H1 (cell line): ENCODE measurements around the gene NAV3.

Experiments used
- CTCF ChIP-seq, 3 experiments: IDR thresholded peaks; 1 replicate in 2 of 3; 2 replicates in 1 of 3; pipeline versions ENCODE4 v1.5.1 to v1.6.1; 2011; ENCODE audit warnings: low read length in 3 of 3, mild to moderate bottlenecking in 3 of 3, inconsistent platforms in 2 of 3, low read depth in 1 of 3, moderate library complexity in 1 of 3; ENCODE audit not compliant: insufficient read depth in 1 of 3; ENCODE audit errors: control extremely low read depth in 1 of 3
- EP300 ChIP-seq, 2 experiments: IDR thresholded peaks; 1 replicate in 1 of 2; 2 replicates in 1 of 2; pipeline ENCODE4 v1.6.1; 2011 to 2012; ENCODE audit warnings: low read depth in 2 of 2, low read length in 2 of 2, mild to moderate bottlenecking in 2 of 2, borderline replicate concordance in 1 of 2, inconsistent platforms in 1 of 2, moderate library complexity in 1 of 2

GRCh38 chr12:78204926-78205325, 374.2 kb downstream of the NAV3 start:
- TF ChIP-seq EP300 (IDR thresholded peaks at IDR 0.05; ENCODE audit: borderline replicate concordance in 1 of 2, low read depth in 2 of 2, low read length in 2 of 2) (no peak), CTCF (IDR thresholded peaks at IDR 0.05; ENCODE audit: control extremely low read depth in 1 of 3, insufficient read depth in 1 of 3, low read depth in 1 of 3, low read length in 3 of 3) (no peak)
